GM23248 (cell line): ENCODE results near the gene BTN3A1. TPM values are rescaled to one million over a fixed set of nuclear protein-coding genes. Genes with fewer than 3 reads are reported as not detected.
"Not testable (repeated sequence)": the region's sequence is repeated elsewhere in the genome, so short reads cannot be mapped to it uniquely, and the experiment has no call there.

Experiments used
- DNase-seq: peaks from one replicate; pipeline ENCODE4 v3.0.0-alpha.2; 2015
- H2AFZ ChIP-seq: fragments of 200-600 bp; sonication (generic); 2 replicates; pipeline ENCODE4 v1.6.1; 2016; ENCODE audit warnings: antibody characterized with exemption
- H3F3A ChIP-seq: fragments of 200-600 bp; sonication (generic); 2 replicates; pipeline ENCODE4 v1.6.1; 2016; ENCODE audit warnings: mild to moderate bottlenecking, antibody characterized with exemption, mixed run types; ENCODE audit not compliant: insufficient read depth
- H3K27ac ChIP-seq: fragments of 200-600 bp; sonication (generic); 2 replicates; pipeline ENCODE4 v1.5.1; 2016; ENCODE audit warnings: mild to moderate bottlenecking
- H3K27me3 ChIP-seq: fragments of 200-600 bp; sonication (generic); replicated peaks from 2 replicates; pipeline ENCODE4 v1.6.1; 2016; ENCODE audit warnings: mild to moderate bottlenecking; ENCODE audit not compliant: insufficient read depth
- H3K36me3 ChIP-seq: fragments of 200-600 bp; sonication (generic); 2 replicates; pipeline ENCODE4 v1.6.1; 2016; ENCODE audit warnings: low read depth, mild to moderate bottlenecking
- H3K4me1 ChIP-seq: fragments of 200-600 bp; sonication (generic); 2 replicates; pipeline ENCODE4 v1.6.1; 2016; ENCODE audit warnings: mild to moderate bottlenecking; ENCODE audit not compliant: insufficient read depth
- H3K4me2 ChIP-seq: fragments of 200-600 bp; sonication (generic); one replicate; pipeline ENCODE4 v1.6.1; 2016; ENCODE audit warnings: mild to moderate bottlenecking; ENCODE audit not compliant: unreplicated experiment
- H3K4me3 ChIP-seq: fragments of 200-600 bp; sonication (generic); 2 replicates; pipeline ENCODE4 v1.5.1; 2016; ENCODE audit warnings: mild to moderate bottlenecking
- H3K79me2 ChIP-seq: fragments of 200-600 bp; sonication (generic); 2 replicates; pipeline ENCODE4 v1.6.1; 2016; ENCODE audit warnings: mild to moderate bottlenecking; ENCODE audit not compliant: insufficient read depth
- H3K9ac ChIP-seq: fragments of 200-600 bp; sonication (generic); 2 replicates; pipeline ENCODE4 v1.6.1; 2016; ENCODE audit warnings: mild to moderate bottlenecking
- H3K9me2 ChIP-seq: fragments of 200-600 bp; sonication (generic); 2 replicates; pipeline ENCODE4 v1.6.1; 2016; ENCODE audit warnings: mixed run types, mild to moderate bottlenecking, moderate library complexity; ENCODE audit not compliant: insufficient read depth
- H3K9me3 ChIP-seq: fragments of 200-600 bp; sonication (generic); one replicate; pipeline ENCODE4 v1.6.1; 2017; ENCODE audit warnings: low read depth
- H4K20me1 ChIP-seq: fragments of 200-600 bp; sonication (generic); 2 replicates; pipeline ENCODE4 v1.6.0; 2016; ENCODE audit not compliant: insufficient read depth
- EZH2 ChIP-seq: fragments of 200-600 bp; sonication (generic); IDR thresholded peaks from 2 replicates; pipeline ENCODE4 v1.6.1; 2018; ENCODE audit warnings: antibody characterized with exemption, mild to moderate bottlenecking; ENCODE audit not compliant: insufficient read depth, poor library complexity, severe bottlenecking
- EZH2phosphoT487 ChIP-seq: fragments of 200-600 bp; sonication (generic); IDR thresholded peaks from 2 replicates; pipeline ENCODE4 v1.6.1; 2018; ENCODE audit warnings: antibody characterized with exemption, moderate library complexity, mild to moderate bottlenecking, low read depth; ENCODE audit not compliant: insufficient read depth
- WGBS, 2 experiments: methylation state at CpG; one replicate each; pipeline ENCODE4 v1.1.6; 2015 to 2017; ENCODE audit warnings: low lambda C conversion rate in 2 of 2, low coverage in 1 of 2; ENCODE audit errors: missing lambda C conversion rate in 2 of 2; 5-methylcytosine and 5-hydroxymethylcytosine counted together
- in situ Hi-C: fragments of 300-500 bp; cut with MboI; formaldehyde crosslinking; loops from 2 replicates; pipeline ENCODE4 v1.15.0; 2020
- polyA plus RNA-seq: library from polyadenylated mRNA; unstranded; fragments of >200 nt; fragmentation: Nextera tagmentation; extraction: Ambion mirVana; gene quantifications from 2 replicates; pipeline ENCODE4 v1.2.1, GENCODE V29; 2016
- total RNA-seq: library from RNA; depleted of rRNA; stranded (reverse); fragments of >200 nt; shearing (Covaris generic); gene quantifications from 2 replicates; pipeline ENCODE4 v1.2.3, GENCODE V29; 2014

BTN3A1 gene
- total and polyA plus RNA-seq, 2 experiments from 2014 or later: 6.7 to 8.9 TPM

GRCh38 chr6:26428206-26428605 is 26.1 kb downstream of the BTN3A1 start:
- Histone ChIP-seq H3K4me3 (no peak overlapping the region), H3K9me2 (no peaks in the 10 kb centered on the region), H3K9me3 (no peaks in the 10 kb centered on the region), H3K79me2 (peaks cover 13% of the 10 kb centered on the region; the same call in 1 of the 2 replicates), H3K27me3 (no peaks in the 10 kb centered on the region), H3K4me2 (no peak overlapping the region), H3K9ac (no peak overlapping the region), H3K27ac (no peak overlapping the region), H2AFZ (no peak overlapping the region), H3K36me3 (0 out of 2 replicates have a peak, but pooled peaks cover 6% of the 10 kb centered on the region), H4K20me1 (no peaks in the 10 kb centered on the region), H3K4me1 (peaks cover 26% of the 10 kb centered on the region), H3F3A (peaks cover 23% of the 10 kb centered on the region; the same call in 1 of the 2 replicates)
- TF ChIP-seq EZH2phosphoT487 (no peak), EZH2 (no peak)
- 66 to 72% methylated on average over 2 of the region's 2 CpGs for WGBS, 2 experiments
- in situ Hi-C loops: no loop called here
- DNase-seq: no peak

- no peaks in the 10 kb centered on the region for H4K20me1 ChIP-seq
- TF ChIP-seq EZH2 (no peak), EZH2phosphoT487 (no peak)
- DNase-seq: no peak
- in situ Hi-C loops: no loop called here
- H3K9me2 ChIP-seq: no peaks in the 10 kb centered on the region
- no peaks in the 10 kb centered on the region for H3K27me3 ChIP-seq
- no peak overlapping the region for H3K9ac ChIP-seq
- peaks cover 22% of the 10 kb centered on the region for H3K4me1 ChIP-seq
- H3K9me3 ChIP-seq: no peaks in the 10 kb centered on the region
- peaks cover 23% of the 10 kb centered on the region; the same call in 1 of the 2 replicates for H3F3A ChIP-seq
- no peak overlapping the region for H3K27ac ChIP-seq
- 0 out of 2 replicates have a peak, but pooled peaks cover 6% of the 10 kb centered on the region for H3K36me3 ChIP-seq
- no peak overlapping the region for H3K4me2 ChIP-seq
- no peaks in the 10 kb centered on the region for H3K79me2 ChIP-seq
- 85 to 93% methylated on average over 5 of the region's 5 CpGs for WGBS, 2 experiments
- H3K4me3 ChIP-seq: no peak overlapping the region
- no peak overlapping the region for H2AFZ ChIP-seq
These were observed 28.7 kb downstream of the BTN3A1 start for GRCh38 chr6:26430787-26431186.

- Histone ChIP-seq H3K79me2 (no peaks in the 10 kb centered on the region), H3K9me2 (no peaks in the 10 kb centered on the region), H3K27me3 (no peaks in the 10 kb centered on the region), H3K4me3 (no peak overlapping the region), H2AFZ (no peak overlapping the region), H3K9me3 (no peaks in the 10 kb centered on the region), H3K4me2 (no peak overlapping the region), H3F3A (peaks cover 23% of the 10 kb centered on the region; the same call in 1 of the 2 replicates), H3K27ac (peak overlapping the region; percentile 63), H3K36me3 (0 out of 2 replicates have a peak, but pooled peaks cover 6% of the 10 kb centered on the region), H3K9ac (no peak overlapping the region), H3K4me1 (peaks cover 22% of the 10 kb centered on the region), H4K20me1 (no peaks in the 10 kb centered on the region)
- 66 to 70% methylated on average over 6 of the region's 6 CpGs for WGBS, 2 experiments
- TF ChIP-seq EZH2: no peak
- no peak for TF ChIP-seq EZH2phosphoT487
- in situ Hi-C loops: no loop called here
- DNase-seq: peak; percentile 83
These were observed 29.4 kb downstream of the BTN3A1 start for GRCh38 chr6:26431258-26432172.

- H3F3A ChIP-seq: peaks cover 23% of the 10 kb centered on the region; the same call in 1 of the 2 replicates
- H3K36me3 ChIP-seq: 0 out of 2 replicates have a peak, but pooled peaks cover 6% of the 10 kb centered on the region
- H3K27me3 ChIP-seq: no peaks in the 10 kb centered on the region
- peaks cover 22% of the 10 kb centered on the region for H3K4me1 ChIP-seq
- H3K27ac ChIP-seq: peak overlapping the region; percentile 63
- TF ChIP-seq EZH2 (no peak), EZH2phosphoT487 (no peak)
- H3K79me2 ChIP-seq: no peaks in the 10 kb centered on the region
- WGBS, 2 experiments: 89% methylated on average over 5 of the region's 5 CpGs
- no peak overlapping the region for H3K9ac ChIP-seq
- H3K9me2 ChIP-seq: no peaks in the 10 kb centered on the region
- no peak overlapping the region for H3K4me3 ChIP-seq
- H4K20me1 ChIP-seq: no peaks in the 10 kb centered on the region
- no peak overlapping the region for H3K4me2 ChIP-seq
- H3K9me3 ChIP-seq: no peaks in the 10 kb centered on the region
- no peak overlapping the region for H2AFZ ChIP-seq
- DNase-seq: peak; percentile 27
- in situ Hi-C loops: no loop called here
These were observed 30.6 kb downstream of the BTN3A1 start for GRCh38 chr6:26432627-26433201.

- in situ Hi-C loops: not testable (repeated sequence)
These were observed 31.6 kb downstream of the BTN3A1 start for GRCh38 chr6:26433680-26434079.

More at GRCh38 chr6:26433680-26434079, 31.6 kb downstream of the BTN3A1 start:
- not testable (repeated sequence) for DNase-seq, H3K4me2 ChIP-seq, H3K9me2 ChIP-seq, H3K9me3 ChIP-seq, H3K4me3 ChIP-seq, H3K27ac ChIP-seq, H3K36me3 ChIP-seq, H2AFZ ChIP-seq, H3K27me3 ChIP-seq, H4K20me1 ChIP-seq, H3K9ac ChIP-seq, H3K79me2 ChIP-seq
- Histone ChIP-seq H3F3A (peaks cover 23% of the 10 kb centered on the region; the same call in 1 of the 2 replicates), H3K4me1 (peaks cover 22% of the 10 kb centered on the region)
- WGBS, 2 experiments: 85 to 86% methylated on average over 8 of the region's 8 CpGs
